Measurements from ENCODE around the gene ZNF674.
"Not testable (repeated sequence)": the region's sequence is repeated elsewhere in the genome, so short reads cannot be mapped to it uniquely, and the experiment has no call there.

The ZNF674 gene

DNA sequence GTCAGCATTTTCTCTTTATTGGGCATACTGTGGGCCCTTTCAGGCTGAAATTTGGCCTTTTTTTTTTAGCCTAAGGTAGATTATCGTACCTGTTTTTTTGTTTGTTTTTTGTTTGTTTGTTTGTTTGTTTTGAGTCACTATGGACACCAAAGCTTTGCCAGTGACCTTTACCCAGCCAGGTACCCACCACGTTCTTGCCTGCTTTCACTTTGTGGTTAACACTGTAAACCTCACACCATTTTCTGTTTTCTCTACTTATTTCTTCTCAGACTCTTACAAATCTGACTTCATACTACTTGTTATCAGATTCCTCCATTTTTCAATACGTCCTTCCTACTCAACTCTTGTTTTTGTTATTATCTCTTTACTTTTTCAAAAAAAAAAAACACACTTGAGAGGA lies 81.5 kb downstream of the ZNF674 start:
- DNase-seq (ENCODE audit: low read depth): no peak

DNA sequence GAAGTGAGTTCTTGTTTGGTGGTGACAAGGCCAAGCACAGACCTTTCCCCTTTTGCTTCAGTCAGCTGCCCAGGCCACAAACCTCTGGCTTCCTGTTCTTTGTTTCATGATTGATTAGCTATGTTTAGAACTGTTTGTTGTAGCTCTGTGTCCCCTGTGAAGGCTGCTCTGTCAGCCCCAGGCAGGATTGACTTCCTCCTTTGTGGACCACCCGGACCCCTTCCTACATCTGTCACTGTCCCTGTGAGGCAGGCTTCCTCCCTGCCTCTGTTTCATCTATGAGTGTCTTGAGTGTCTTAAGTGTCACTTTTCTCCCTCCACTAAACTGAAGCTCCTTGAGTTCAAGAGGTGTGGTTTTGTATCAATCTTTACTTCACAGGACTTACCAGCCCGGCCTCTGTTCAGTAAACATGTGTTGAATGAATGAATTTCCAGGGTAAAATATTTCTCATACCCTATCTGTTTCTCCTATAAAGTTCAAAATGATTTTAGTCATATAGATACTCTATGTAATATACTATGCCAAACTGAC lies 83.5 kb downstream of the ZNF674 start:
- no peak for DNase-seq (ENCODE audit: low read depth)

DNA sequence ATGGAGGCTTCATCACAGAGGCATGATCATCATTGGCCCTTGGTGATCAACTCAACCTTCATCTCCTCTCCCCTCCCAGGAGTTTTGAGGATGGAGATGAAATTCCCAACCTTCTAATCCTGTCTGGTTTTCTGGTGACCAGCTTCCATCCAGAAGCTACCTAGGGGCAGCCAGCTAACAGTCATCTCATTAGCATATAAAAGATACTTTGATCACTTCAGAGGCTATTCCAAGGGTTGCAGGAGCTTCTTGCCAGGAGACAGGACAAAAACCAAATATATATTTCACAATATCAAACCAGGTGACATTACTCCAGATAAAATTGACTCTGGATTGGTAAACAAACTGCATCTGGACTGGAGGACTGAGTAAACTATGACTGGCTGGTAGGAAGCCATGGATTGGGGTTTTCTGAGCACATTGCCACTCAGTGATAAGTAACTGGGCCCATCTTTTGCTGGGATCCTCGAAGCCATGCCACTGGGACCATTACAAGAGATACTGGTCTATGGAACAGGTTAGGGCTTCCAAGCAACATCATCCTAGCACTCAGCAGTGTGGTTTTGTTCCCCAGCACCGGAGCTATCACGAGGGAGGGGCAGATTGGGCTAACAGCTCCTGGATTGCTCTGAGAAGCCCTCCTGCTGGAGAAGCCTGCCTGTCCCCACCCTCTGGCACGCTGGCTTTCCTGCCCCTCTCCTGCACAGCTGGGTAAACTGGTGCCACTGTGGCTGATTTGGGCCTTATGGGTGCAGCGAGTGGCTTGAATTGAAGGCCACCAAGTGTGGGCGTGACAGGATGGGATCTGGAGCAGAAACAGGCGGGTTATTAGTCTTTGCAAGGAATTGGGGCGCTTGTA lies 84.2 kb downstream of the ZNF674 start:
- not testable (repeated sequence) for DNase-seq (ENCODE audit: low read depth)

DNA sequence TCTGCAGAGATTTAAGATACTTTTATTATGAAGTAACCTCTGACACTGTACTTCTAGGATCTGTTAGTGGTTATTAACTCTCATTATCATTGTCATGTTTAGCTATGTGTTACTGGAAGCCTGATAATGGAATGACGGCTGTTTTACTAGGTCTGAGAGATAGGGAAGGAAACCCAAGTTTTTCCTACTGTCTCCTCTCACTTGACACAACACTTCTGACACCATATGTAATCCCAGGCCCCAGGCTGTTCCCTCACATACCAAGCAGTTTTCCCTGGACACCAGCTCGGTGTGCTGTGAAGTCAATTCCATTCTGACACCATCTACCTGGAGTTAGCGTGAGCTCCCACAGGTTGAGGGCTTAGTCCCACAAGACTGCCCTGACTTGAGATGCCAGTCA lies 85.6 kb downstream of the ZNF674 start:
- no peak for DNase-seq (ENCODE audit: low read depth)

DNA sequence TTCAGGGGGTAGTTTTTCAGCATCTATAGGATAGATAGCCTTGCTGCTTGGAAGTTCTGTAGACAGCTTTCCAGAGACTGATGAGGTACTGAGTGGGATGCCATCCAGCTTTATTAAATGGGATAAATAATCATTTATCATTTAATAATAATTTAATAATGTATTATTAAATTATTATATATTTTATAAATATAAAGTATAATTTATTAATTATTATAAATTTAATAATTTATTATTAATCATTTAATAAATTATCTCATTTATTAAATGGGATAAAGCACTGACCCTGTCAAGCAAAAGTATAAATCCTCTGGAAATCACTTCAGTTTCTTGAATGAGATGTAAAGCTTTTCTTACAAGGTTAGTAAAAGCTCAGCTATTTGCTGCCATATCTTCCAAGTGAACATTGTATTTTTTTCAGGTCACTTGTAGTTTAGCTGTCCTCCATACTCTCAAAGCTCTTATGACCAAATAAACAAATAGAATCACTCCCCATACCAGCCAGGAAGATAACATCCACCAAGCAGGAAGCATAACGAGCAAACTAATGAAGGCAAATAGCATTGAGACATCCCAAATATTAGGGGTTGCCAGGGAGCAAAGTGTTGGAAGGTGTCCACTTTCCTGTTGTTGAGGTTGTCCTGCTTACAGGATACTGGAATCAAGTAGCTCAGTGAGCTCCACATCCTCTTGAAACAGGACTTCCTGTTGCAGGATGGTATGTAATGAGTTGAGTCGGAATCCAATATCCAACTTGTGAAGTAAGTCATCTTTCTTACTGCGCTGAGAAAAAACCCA lies 88.9 kb downstream of the ZNF674 start:
- no peak for DNase-seq (ENCODE audit: low read depth)
